H1 (cell line): ENCODE data around the gene CEP41. TPM values are rescaled to one million over a fixed set of nuclear protein-coding genes. Genes with fewer than 3 reads are reported as not detected.

Source experiments
- CTCF ChIA-PET: fragments of 300-600 bp; sonication (Branson Sonifier 250); formaldehyde crosslinking; loops from one replicate; lab custom pipeline; 2021; ENCODE audit not compliant: partially characterized antibody; lab: Charles Lee
- POLR2A ChIA-PET: fragments of 300-600 bp; sonication (Branson Sonifier 250); formaldehyde crosslinking; loops from one replicate; lab custom pipeline; 2021; ENCODE audit warnings: inconsistent platforms; ENCODE audit not compliant: partially characterized antibody; lab: Charles Lee
- DNase-seq, 2 experiments: peaks; one replicate each; pipeline versions ENCODE4 v3.0.0 to v3.0.0-alpha.2; 2010 to 2022; ENCODE audit warnings: low spot score in 2 of 2, low read depth in 1 of 2, mixed read lengths in 1 of 2
- FAIRE-seq: peaks from 2 replicates; lab custom pipeline; 2011; peaks lifted over from hg19 to GRCh38; lab: Jason Lieb, UNC
- H2AFZ ChIP-seq: 2 replicates; pipeline ENCODE4 v1.8.1; 2012; ENCODE audit warnings: low read length, inconsistent platforms
- H2AK5ac ChIP-seq: 2 replicates; pipeline ENCODE4 v1.6.1; 2013; ENCODE audit warnings: low read depth, low read length
- H2BK120ac ChIP-seq: replicated peaks from 2 replicates; pipeline ENCODE3; 2013; ENCODE audit warnings: low read depth, low read length, inconsistent platforms
- H2BK12ac ChIP-seq: 2 replicates; pipeline ENCODE4 v1.6.1; 2013; ENCODE audit warnings: low read depth, low read length
- H2BK15ac ChIP-seq: 2 replicates; pipeline ENCODE4 v1.6.1; 2013; ENCODE audit warnings: low read length
- H2BK20ac ChIP-seq: 2 replicates; pipeline ENCODE4 v1.6.1; 2013; ENCODE audit warnings: low read length
- H2BK5ac ChIP-seq: 2 replicates; pipeline ENCODE4 v1.6.1; 2013; ENCODE audit warnings: low read depth, low read length
- H3K14ac ChIP-seq: 2 replicates; pipeline ENCODE4 v1.6.1; 2013; ENCODE audit warnings: inconsistent platforms; ENCODE audit not compliant: insufficient read length
- H3K18ac ChIP-seq: 2 replicates; pipeline ENCODE4 v1.6.1; 2013; ENCODE audit warnings: low read length; ENCODE audit errors: extremely low read depth
- H3K23ac ChIP-seq: 2 replicates; pipeline ENCODE4 v1.6.1; 2013; ENCODE audit warnings: inconsistent platforms; ENCODE audit not compliant: insufficient read length
- H3K23me2 ChIP-seq: 2 replicates; pipeline ENCODE4 v1.6.1; 2013; ENCODE audit warnings: low read depth, low read length
- H3K27ac ChIP-seq: 2 replicates; pipeline ENCODE4 v1.6.1; 2011; ENCODE audit warnings: low read depth, low read length, inconsistent platforms
- H3K27me3 ChIP-seq, 4 experiments: replicated peaks in 1 of 4; 1 replicate in 1 of 4; 2 replicates in 3 of 4; pipeline versions ENCODE4 v1.6.1 to v1.8.1; 2011 to 2013; ENCODE audit warnings: low read length in 3 of 4, mild to moderate bottlenecking in 3 of 4, inconsistent platforms in 2 of 4, mixed read lengths in 2 of 4, moderate library complexity in 1 of 4; ENCODE audit not compliant: control insufficient read depth in 3 of 4, insufficient read depth in 3 of 4; ENCODE audit errors: extremely low read depth in 1 of 4
- H3K36me3 ChIP-seq, 4 experiments: 2 replicates each; pipeline versions ENCODE4 v1.6.1 to v1.8.1; 2011 to 2013; ENCODE audit warnings: mild to moderate bottlenecking in 4 of 4, low read length in 3 of 4, moderate library complexity in 2 of 4, control low read depth in 1 of 4, inconsistent platforms in 1 of 4; ENCODE audit not compliant: insufficient read depth in 4 of 4, control insufficient read depth in 2 of 4
- H3K4ac ChIP-seq: replicated peaks from 2 replicates; pipeline ENCODE3; 2013; ENCODE audit warnings: low read length, low read depth, mixed read lengths, inconsistent platforms; ENCODE audit not compliant: insufficient read length
- H3K4me1 ChIP-seq, 4 experiments: replicated peaks in 1 of 4; 1 replicate in 1 of 4; 2 replicates in 3 of 4; pipeline versions ENCODE4 v1.6.1 to v1.8.1; 2011 to 2013; ENCODE audit warnings: low read length in 3 of 4, inconsistent platforms in 2 of 4, mixed read lengths in 1 of 4; ENCODE audit not compliant: insufficient read depth in 4 of 4, control insufficient read depth in 3 of 4
- H3K4me2 ChIP-seq, 2 experiments: 2 replicates each; pipeline versions ENCODE4 v1.6.1 to v1.8.1; 2011 to 2013; ENCODE audit warnings: low read depth in 2 of 2, low read length in 2 of 2, control low read depth in 1 of 2, inconsistent platforms in 1 of 2, mild to moderate bottlenecking in 1 of 2; ENCODE audit not compliant: insufficient read depth in 1 of 2
- H3K4me3 ChIP-seq, 4 experiments: fragments of 200-600, 300-600 bp in 1 of 4; sonication (generic), shearing (Covaris generic), sonication (Bioruptor Twin) in 1 of 4; 2 replicates each; pipeline versions ENCODE4 v1.5.1 to v1.8.1; 2011 to 2016; ENCODE audit warnings: low read length in 4 of 4, low read depth in 3 of 4, control low read depth in 2 of 4, inconsistent platforms in 2 of 4, mild to moderate bottlenecking in 2 of 4, mixed read lengths in 1 of 4, moderate library complexity in 1 of 4; ENCODE audit not compliant: insufficient read depth in 2 of 4; ENCODE audit errors: extremely low read depth in 1 of 4
- H3K56ac ChIP-seq: replicated peaks from 2 replicates; pipeline ENCODE3; 2013; ENCODE audit warnings: low read depth, mild to moderate bottlenecking, mixed read lengths, low read length, inconsistent platforms; ENCODE audit not compliant: insufficient read length
- H3K79me1 ChIP-seq: 2 replicates; pipeline ENCODE4 v1.6.1; 2013; ENCODE audit warnings: low read depth, low read length, control low read depth
- H3K79me2 ChIP-seq, 2 experiments: 2 replicates each; pipeline versions ENCODE4 v1.6.1 to v1.8.1; 2012 to 2013; ENCODE audit warnings: low read length in 2 of 2, mild to moderate bottlenecking in 2 of 2, inconsistent platforms in 1 of 2; ENCODE audit not compliant: insufficient read depth in 2 of 2, control insufficient read depth in 1 of 2
- H3K9ac ChIP-seq, 4 experiments: replicated peaks in 1 of 4; 1 replicate in 1 of 4; 2 replicates in 3 of 4; pipeline versions ENCODE4 v1.6.1 to v1.8.1; 2011 to 2013; ENCODE audit warnings: low read depth in 3 of 4, low read length in 3 of 4, control low read depth in 2 of 4, mild to moderate bottlenecking in 2 of 4, moderate library complexity in 2 of 4, inconsistent platforms in 1 of 4; ENCODE audit errors: extremely low read depth in 1 of 4
- H3K9me3 ChIP-seq, 2 experiments: 2 replicates each; pipeline versions ENCODE4 v1.6.1 to v1.8.1; 2012 to 2013; ENCODE audit warnings: mild to moderate bottlenecking in 2 of 2, moderate library complexity in 2 of 2, control low read depth in 1 of 2, inconsistent platforms in 1 of 2, low read depth in 1 of 2, low read length in 1 of 2, mixed read lengths in 1 of 2; ENCODE audit not compliant: insufficient read depth in 2 of 2
- H4K20me1 ChIP-seq, 2 experiments: replicated peaks in 1 of 2; 2 replicates each; pipeline versions ENCODE3 to v1.8.1; 2011 to 2013; ENCODE audit warnings: inconsistent platforms in 2 of 2, low read length in 2 of 2, mild to moderate bottlenecking in 1 of 2; ENCODE audit not compliant: insufficient read depth in 2 of 2, control insufficient read depth in 1 of 2
- H4K5ac ChIP-seq: 2 replicates; pipeline ENCODE4 v1.6.1; 2013; ENCODE audit warnings: low read length, low read depth, mixed read lengths, inconsistent platforms; ENCODE audit not compliant: insufficient read length
- H4K8ac ChIP-seq: 2 replicates; pipeline ENCODE4 v1.8.0; 2013; ENCODE audit warnings: mild to moderate bottlenecking, moderate library complexity, low read length, inconsistent platforms; ENCODE audit not compliant: insufficient read depth; ENCODE audit errors: extremely low read depth
- H4K91ac ChIP-seq: replicated peaks from 2 replicates; pipeline ENCODE3; 2013; ENCODE audit warnings: low read length, mixed read lengths, inconsistent platforms; ENCODE audit not compliant: insufficient read length
- RXRA ChIP-seq: IDR thresholded peaks from 2 replicates; pipeline ENCODE4 v1.6.1; 2011; ENCODE audit warnings: low read depth, mild to moderate bottlenecking, low read length, moderate library complexity; ENCODE audit not compliant: insufficient read depth
- SP4 ChIP-seq: IDR thresholded peaks from 2 replicates; pipeline ENCODE4 v1.6.1; 2012; ENCODE audit warnings: low read length, inconsistent platforms
- USF2 ChIP-seq: IDR thresholded peaks from 2 replicates; pipeline ENCODE4 v1.6.1; 2011; ENCODE audit warnings: low read length, improper control_type of control experiment
- WGBS, 2 experiments: shearing (Covaris generic) in 1 of 2; methylation state at CpG; one replicate each; pipeline versions ENCODE4 v1.1.6 to v1.1.7; 2013 to 2015; ENCODE audit warnings: low lambda C conversion rate in 2 of 2, mixed read lengths in 2 of 2, inconsistent platforms in 1 of 2, low coverage in 1 of 2, missing lambda C conversion rate in 1 of 2; ENCODE audit not compliant: insufficient replicate concordance in 2 of 2, insufficient coverage in 1 of 2, insufficient read length in 1 of 2; ENCODE audit errors: extremely low coverage in 1 of 2, missing lambda C conversion rate in 1 of 2; 5-methylcytosine and 5-hydroxymethylcytosine counted together
- polyA plus RNA-seq, 7 experiments: library from polyadenylated mRNA; depleted of rRNA in 3 of 7; stranded (reverse) in 5 of 7; unstranded in 2 of 7; fragments of >200 nt in 5 of 7; fragments of 200-250 nt in 2 of 7; gene quantifications; 1 replicate in 5 of 7; 2 replicates in 1 of 7; 4 replicates in 1 of 7; pipeline versions ENCODE4 v1.2.1 to v1.2.3, GENCODE V29; 2011 to 2013; ENCODE audit warnings: missing spikeins in 2 of 7, mixed read lengths in 2 of 7
- total RNA-seq: library from RNA; stranded (reverse); fragmentation: NEBNext Ultra II Directional; extraction: Animal tissue kit (Norgen Biotek cat#: 25700); gene quantifications from 2 replicates; pipeline ENCODE4 v1.2.1, GENCODE V29; 2021

Gene CEP41
- total and polyA plus RNA-seq, 2 of the 8 experiments (the other 6 are each of a cell fraction or from before 2014, with no cell fraction given): 9.3 to 12.8 TPM

- FAIRE-seq: no peak
- WGBS, 2 experiments: 86% methylated on average over 7 of the region's 7 CpGs; no CpG with 5 or more reads in 1 of the 2 experiments
Observed at GRCh38 chr7:130488392-130489139, 47.8 kb upstream of the CEP41 start.

More at GRCh38 chr7:130488392-130489139, 47.8 kb upstream of the CEP41 start:
- Histone ChIP-seq H3K56ac (no peak overlapping the region), H4K91ac (no peak overlapping the region), H2BK120ac (no peak overlapping the region), H2AK5ac (no peak overlapping the region), H3K36me3 (peaks cover 0 to 11% (median 2%) of the 10 kb centered on the region in 4 experiments; a peak in 2 of 8 replicates), H3K9ac (no peak overlapping the region), H2BK20ac (no peak overlapping the region), H3K79me2 (peaks cover 0 to 59% of the 10 kb centered on the region in 2 experiments; a peak in 2 of 4 replicates), H3K14ac (no peak overlapping the region), H3K79me1 (peaks cover 4% of the 10 kb centered on the region; the same call in 1 of the 2 replicates), H3K4me2 (peak overlapping the region in 1 of 2 experiments; percentile 69; a peak in 1 of 4 replicates), H3K18ac (no peak overlapping the region), H3K9me3 (peaks cover 0 to 19% of the 10 kb centered on the region in 2 experiments; a peak in 2 of 4 replicates), H3K4me1 (peaks cover 3 to 15% (median 5%) of the 10 kb centered on the region in 4 experiments), H4K20me1 (peaks cover 1 to 3% of the 10 kb centered on the region in 2 experiments), H4K8ac (no peak overlapping the region), H2BK5ac (no peak overlapping the region), H3K4ac (no peak overlapping the region), H3K27ac (no peak overlapping the region), H3K4me3 (no peak overlapping the region), H3K27me3 (peaks cover 0 to 8% (median 2%) of the 10 kb centered on the region in 4 experiments; a peak in 5 of 7 replicates), H2AFZ (no peak overlapping the region), H3K23me2 (peaks cover 21% of the 10 kb centered on the region), H4K5ac (no peak overlapping the region), H2BK12ac (no peak overlapping the region), H2BK15ac (no peak overlapping the region), H3K23ac (no peak overlapping the region)
- TF ChIP-seq USF2 (no peak), SP4 (no peak), RXRA (no peak)
- POLR2A ChIA-PET: interaction anchor here (0.7 to 2.4 kb wide), 8 partner anchors 8 to 284 kb away, joined by 3 to 12 read pairs (median 4); partner anchors contain the start of genes CEP41 and TMEM209
- CTCF ChIA-PET: interaction anchor here (0.8 to 4.5 kb wide), 7 partner anchors 9 to 245 kb away, joined by 3 to 19 read pairs (median 4); no protein-coding TSS in a partner anchor
- no peak for DNase-seq
